Mesenchymal stem cell (in vitro differentiated cells and primary cell): ENCODE data around the gene STKLD1.

Experiments used
- DNase-seq: peaks from one replicate; pipeline ENCODE4 v3.0.0-alpha.2; 2013
- H2AFZ ChIP-seq: one replicate; pipeline ENCODE4 v1.6.1; 2013; ENCODE audit warnings: low read depth, mild to moderate bottlenecking, control low read depth, inconsistent platforms, low read length, moderate library complexity
- H2AK5ac ChIP-seq: 2 replicates; pipeline ENCODE4 v1.6.1; 2013; ENCODE audit warnings: low read length, moderate library complexity, mild to moderate bottlenecking, inconsistent platforms; ENCODE audit not compliant: severe bottlenecking
- H2BK120ac ChIP-seq: one replicate; pipeline ENCODE4 v1.6.1; 2013; ENCODE audit warnings: low read depth, mild to moderate bottlenecking, inconsistent platforms, low read length, moderate library complexity
- H2BK12ac ChIP-seq, 2 experiments: one replicate each; pipeline ENCODE4 v1.6.1; 2013; ENCODE audit warnings: inconsistent platforms in 2 of 2, low read length in 2 of 2, mild to moderate bottlenecking in 2 of 2, moderate library complexity in 2 of 2, control low read depth in 1 of 2
- H2BK15ac ChIP-seq: one replicate; pipeline ENCODE4 v1.6.1; 2013; ENCODE audit warnings: mild to moderate bottlenecking, low read depth, inconsistent platforms; ENCODE audit not compliant: poor library complexity, severe bottlenecking
- H2BK5ac ChIP-seq: 2 replicates; pipeline ENCODE4 v1.6.1; 2013; ENCODE audit warnings: low read depth, mild to moderate bottlenecking, low read length, control low read depth, inconsistent platforms; ENCODE audit not compliant: poor library complexity, severe bottlenecking
- H3K14ac ChIP-seq, 2 experiments: one replicate each; pipeline ENCODE4 v1.6.1; 2013; ENCODE audit warnings: inconsistent platforms in 2 of 2, low read length in 2 of 2, control low read depth in 1 of 2, mild to moderate bottlenecking in 1 of 2, moderate library complexity in 1 of 2
- H3K18ac ChIP-seq, 2 experiments: one replicate each; pipeline ENCODE4 v1.6.1; 2013; ENCODE audit warnings: inconsistent platforms in 2 of 2, low read length in 2 of 2, control low read depth in 1 of 2, low read depth in 1 of 2, mild to moderate bottlenecking in 1 of 2
- H3K23ac ChIP-seq, 2 experiments: one replicate each; pipeline ENCODE4 v1.6.1; 2013; ENCODE audit warnings: inconsistent platforms in 2 of 2, low read length in 2 of 2, mild to moderate bottlenecking in 2 of 2, moderate library complexity in 2 of 2, control low read depth in 1 of 2
- H3K27ac ChIP-seq: 2 replicates; pipeline ENCODE4 v1.5.1; 2013; ENCODE audit warnings: mild to moderate bottlenecking, moderate library complexity, low read length, control low read depth, inconsistent platforms; ENCODE audit not compliant: poor library complexity, severe bottlenecking
- H3K27me3 ChIP-seq, 2 experiments: 2 replicates each; pipeline versions ENCODE4 v1.6.1 to v1.7.0; 2013; ENCODE audit warnings: low read length in 2 of 2, mild to moderate bottlenecking in 2 of 2, moderate library complexity in 2 of 2, control low read depth in 1 of 2, inconsistent platforms in 1 of 2; ENCODE audit not compliant: control insufficient read depth in 1 of 2, insufficient read depth in 1 of 2
- H3K36me3 ChIP-seq, 2 experiments: 2 replicates each; pipeline versions ENCODE4 v1.6.1 to v1.7.0; 2013; ENCODE audit warnings: low read length in 2 of 2, control low read depth in 1 of 2, inconsistent platforms in 1 of 2, low read depth in 1 of 2, mild to moderate bottlenecking in 1 of 2; ENCODE audit not compliant: insufficient read depth in 2 of 2, control insufficient read depth in 1 of 2
- H3K4ac ChIP-seq, 2 experiments: one replicate each; pipeline ENCODE4 v1.6.1; 2013; ENCODE audit warnings: inconsistent platforms in 2 of 2, low read length in 2 of 2, mild to moderate bottlenecking in 2 of 2, moderate library complexity in 2 of 2, control low read depth in 1 of 2, low read depth in 1 of 2
- H3K4me1 ChIP-seq: 2 replicates; pipeline ENCODE4 v1.6.1; 2013; ENCODE audit warnings: low read depth, low read length, control low read depth; ENCODE audit not compliant: control insufficient read depth, insufficient read depth
- H3K4me2 ChIP-seq: 2 replicates; pipeline ENCODE4 v1.6.1; 2013; ENCODE audit warnings: low read length, mild to moderate bottlenecking, inconsistent platforms; ENCODE audit not compliant: poor library complexity, severe bottlenecking
- H3K4me3 ChIP-seq, 2 experiments: 2 replicates each; pipeline versions ENCODE4 v1.5.1 to v1.7.0; 2013; ENCODE audit warnings: low read length in 2 of 2, mild to moderate bottlenecking in 2 of 2, control low read depth in 1 of 2, low read depth in 1 of 2; ENCODE audit not compliant: insufficient read depth in 1 of 2
- H3K79me1 ChIP-seq: replicated peaks from 2 replicates; pipeline ENCODE4 v1.6.1; 2013; ENCODE audit warnings: mild to moderate bottlenecking, control low read depth, low read length, inconsistent platforms; ENCODE audit not compliant: poor library complexity, severe bottlenecking
- H3K9ac ChIP-seq: 2 replicates; pipeline ENCODE4 v1.7.0; 2013; ENCODE audit warnings: mild to moderate bottlenecking, low read length, moderate library complexity
- H3K9me3 ChIP-seq: 2 replicates; pipeline ENCODE4 v1.7.0; 2013; ENCODE audit warnings: mild to moderate bottlenecking, low read length; ENCODE audit not compliant: control insufficient read depth
- H4K8ac ChIP-seq: one replicate; pipeline ENCODE4 v1.6.1; 2013; ENCODE audit warnings: inconsistent platforms, mild to moderate bottlenecking, low read length, moderate library complexity
- H4K91ac ChIP-seq: one replicate; pipeline ENCODE4 v1.6.1; 2013; ENCODE audit warnings: mild to moderate bottlenecking, low read length, inconsistent platforms
- WGBS: methylation state at CpG from one replicate; pipeline ENCODE4 v1.1.7; 2013; ENCODE audit warnings: mixed read lengths; 5-methylcytosine and 5-hydroxymethylcytosine counted together

Gene STKLD1

DNA sequence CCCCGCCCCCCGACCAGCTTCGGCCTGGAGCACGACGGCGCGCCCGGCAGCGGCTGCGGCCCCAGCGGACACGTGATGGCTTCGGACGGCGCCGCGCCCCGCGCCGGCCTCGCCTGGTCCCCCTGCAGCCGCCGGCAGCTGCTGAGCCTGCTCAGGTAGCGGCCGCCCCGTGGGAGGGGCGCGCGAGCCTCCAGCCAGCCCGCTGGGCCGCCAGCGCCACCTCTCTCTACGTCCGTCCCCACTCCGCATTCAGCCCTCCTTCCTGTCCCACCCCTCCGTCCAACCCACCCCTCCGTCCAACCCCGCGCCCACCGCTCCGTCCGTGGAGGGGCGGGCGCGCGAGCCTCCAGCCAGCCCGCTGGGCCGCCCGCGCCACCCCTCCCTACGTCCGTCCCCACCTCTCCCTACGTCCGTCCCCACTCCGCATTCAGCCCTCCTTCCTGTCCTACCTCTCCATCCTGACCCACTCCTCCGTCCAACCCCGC is 52.5 kb downstream of the STKLD1 start:
- WGBS, result under 1% methylated on average over 41 of the region's 57 CpGs
- Histone ChIP-seq H3K18ac (peak overlapping the region in 1 of 2 experiments; percentile 70), H3K14ac (peak overlapping the region in 1 of 2 experiments; percentile 20), H3K79me1 (no peaks in the 10 kb centered on the region), H2BK12ac (peak overlapping the region in 1 of 2 experiments; percentile 25), H3K9me3 (no peaks in the 10 kb centered on the region), H2AK5ac (no peak overlapping the region), H2BK120ac (peak overlapping the region; percentile 83), H2BK5ac (no peak overlapping the region), H3K4me1 (peaks cover 16% of the 10 kb centered on the region), H3K4ac (no peak overlapping the region), H3K9ac (no peak overlapping the region), H3K23ac (no peak overlapping the region), H3K27me3 (peaks cover 14 to 33% of the 10 kb centered on the region in 2 experiments), H2BK15ac (peak overlapping the region; percentile 79), H3K4me2 (peak overlapping the region; percentile 77), H4K8ac (peak overlapping the region; percentile 79), H4K91ac (peak overlapping the region; percentile 44), H3K36me3 (no peaks in the 10 kb centered on the region), H2AFZ (peak overlapping the region; percentile 62), H3K4me3 (peak overlapping the region in 1 of 2 experiments; percentile 44), H3K27ac (no peak overlapping the region)
- DNase-seq, result peak; percentile 14

DNA sequence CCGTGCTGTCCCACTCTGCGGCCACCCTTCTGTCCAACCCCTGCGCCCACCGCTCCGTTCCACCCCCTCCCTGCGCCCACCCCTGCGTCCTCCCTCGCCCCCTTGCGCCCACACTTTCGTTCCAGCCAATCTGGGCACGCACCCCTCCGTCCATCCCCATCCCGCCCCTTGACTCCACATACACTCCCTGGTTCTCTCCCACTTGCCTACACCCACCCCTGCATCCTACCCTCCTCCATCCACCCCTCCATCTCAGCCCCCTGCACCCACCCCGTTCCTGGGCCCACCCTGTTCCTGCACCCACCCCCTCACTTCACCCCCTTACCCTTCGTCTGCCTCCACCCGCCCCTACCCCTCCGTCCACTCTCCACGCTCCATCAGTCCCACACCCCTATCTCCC is 53.0 kb downstream of the STKLD1 start:
- Histone ChIP-seq H2AK5ac (no peak overlapping the region), H3K18ac (peak overlapping the region in 1 of 2 experiments; percentile 19), H2AFZ (no peak overlapping the region), H4K91ac (peak overlapping the region; percentile 11), H3K4me3 (no peak overlapping the region), H2BK5ac (no peak overlapping the region), H4K8ac (no peak overlapping the region), H3K4me1 (peaks cover 16% of the 10 kb centered on the region), H3K4me2 (no peak overlapping the region), H3K36me3 (no peaks in the 10 kb centered on the region), H3K27ac (no peak overlapping the region), H3K23ac (no peak overlapping the region), H3K4ac (no peak overlapping the region), H3K9me3 (no peaks in the 10 kb centered on the region), H2BK12ac (peak overlapping the region in 1 of 2 experiments; percentile 15), H3K79me1 (no peaks in the 10 kb centered on the region), H2BK120ac (no peak overlapping the region), H3K27me3 (peaks cover 14 to 33% of the 10 kb centered on the region in 2 experiments), H3K14ac (no peak overlapping the region), H2BK15ac (no peak overlapping the region), H3K9ac (no peak overlapping the region)
- no peak for DNase-seq
- 9% methylated on average over 18 of the region's 18 CpGs for WGBS

DNA sequence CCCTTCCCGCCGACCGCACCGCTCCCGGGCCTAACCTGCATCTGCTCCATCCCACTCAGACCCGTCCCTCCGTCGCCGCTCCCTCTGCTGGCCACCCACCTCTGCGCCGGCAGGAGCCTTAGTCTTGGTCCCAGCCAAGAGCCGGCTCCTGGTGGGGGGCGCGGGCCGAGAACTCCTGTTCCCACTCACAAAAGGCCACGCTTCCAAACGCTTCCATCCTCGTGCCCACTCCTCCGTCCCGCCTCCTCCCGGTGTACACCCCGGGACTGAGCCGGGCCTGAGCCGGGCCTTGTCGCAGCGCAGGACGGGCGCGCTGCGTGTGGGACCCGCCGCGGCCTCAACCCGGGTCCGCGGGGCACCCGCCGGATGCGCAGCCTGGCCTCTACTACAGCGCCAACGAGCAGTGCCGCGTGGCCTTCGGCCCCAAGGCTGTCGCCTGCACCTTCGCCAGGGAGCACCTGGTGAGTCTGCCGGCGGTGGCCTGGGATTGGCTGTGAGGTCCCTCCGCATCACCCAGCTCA is 53.5 kb downstream of the STKLD1 start:
- Histone ChIP-seq H3K27ac (no peak overlapping the region), H3K27me3 (peaks cover 14 to 33% of the 10 kb centered on the region in 2 experiments), H3K4ac (no peak overlapping the region), H3K23ac (peak overlapping the region in 1 of 2 experiments; percentile 62), H3K9ac (no peak overlapping the region), H3K14ac (no peak overlapping the region), H3K18ac (peak overlapping the region in 1 of 2 experiments; percentile 21), H4K8ac (peak overlapping the region; percentile 45), H3K4me2 (no peak overlapping the region), H3K4me3 (no peak overlapping the region), H2BK5ac (no peak overlapping the region), H2BK15ac (no peak overlapping the region), H4K91ac (no peak overlapping the region), H3K36me3 (no peaks in the 10 kb centered on the region), H2BK12ac (peak overlapping the region in 1 of 2 experiments; percentile 31), H2AK5ac (no peak overlapping the region), H2AFZ (no peak overlapping the region), H3K4me1 (peaks cover 16% of the 10 kb centered on the region), H2BK120ac (no peak overlapping the region), H3K9me3 (no peaks in the 10 kb centered on the region), H3K79me1 (no peaks in the 10 kb centered on the region)
- peak; percentile 45 for DNase-seq
- 22% methylated on average over 49 of the region's 49 CpGs for WGBS

DNA sequence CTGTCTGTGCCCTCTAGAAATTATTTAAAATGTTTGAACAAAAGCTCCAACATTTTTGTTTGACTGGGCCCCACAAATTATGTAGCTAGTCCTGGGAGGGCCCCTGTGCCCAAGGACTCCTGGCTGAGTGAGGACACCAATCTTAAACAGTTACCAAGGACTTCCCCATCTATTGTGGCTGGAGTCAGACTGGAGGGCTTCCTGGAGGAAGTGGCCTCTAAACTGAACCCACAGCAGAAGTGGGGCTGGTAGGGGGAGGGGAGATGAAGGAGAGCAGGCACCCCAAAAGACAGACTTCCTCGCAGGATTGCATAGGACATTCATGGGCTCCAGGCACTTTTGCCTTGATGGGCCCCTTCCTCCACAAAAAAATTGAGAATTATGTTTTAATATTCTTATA is 54.1 kb downstream of the STKLD1 start:
- WGBS, result no CpG with 5 or more reads among the region's 1 CpG
- DNase-seq, result no peak

More for the DNA sequence above, 54.1 kb downstream of the STKLD1 start:
- Histone ChIP-seq H2AK5ac (no peak overlapping the region), H3K4me3 (no peak overlapping the region), H3K9ac (no peak overlapping the region), H2BK120ac (no peak overlapping the region), H3K36me3 (no peaks in the 10 kb centered on the region), H2BK5ac (no peak overlapping the region), H3K27ac (no peak overlapping the region), H3K4me2 (no peak overlapping the region), H3K23ac (no peak overlapping the region), H3K79me1 (no peaks in the 10 kb centered on the region), H2BK15ac (no peak overlapping the region), H4K8ac (no peak overlapping the region), H3K4me1 (peaks cover 16% of the 10 kb centered on the region), H3K18ac (no peak overlapping the region), H3K4ac (no peak overlapping the region), H3K9me3 (no peaks in the 10 kb centered on the region), H3K27me3 (peaks cover 14 to 33% of the 10 kb centered on the region in 2 experiments), H2BK12ac (no peak overlapping the region), H4K91ac (no peak overlapping the region), H3K14ac (no peak overlapping the region), H2AFZ (no peak overlapping the region)
